A549 (cell line): ENCODE data around the gene APBB2. TPM values are rescaled to one million over a fixed set of nuclear protein-coding genes. Genes with fewer than 3 reads are reported as not detected.

Source experiments
- ATAC-seq, 2 experiments: fragments of 200-7000 bp in 1 of 2; fragments of >200 bp in 1 of 2; cut with Nextera tagmentation in 1 of 2; cut with Tn5 transposase in 1 of 2; 3 replicates each; pipeline versions ENCODE4 v1.8.0 to v1.9.1; 2018 to 2020; ENCODE audit warnings: mild to moderate bottlenecking in 1 of 2, moderate library complexity in 1 of 2
- CTCF ChIA-PET: fragments of 300-600 bp; sonication (Branson Sonifier 250); formaldehyde crosslinking; extraction: SDS; loops from one replicate; lab custom pipeline; 2021; ENCODE audit warnings: antibody characterized with exemption, inconsistent platforms; lab: Yijun Ruan, JAX
- POLR2A ChIA-PET: fragments of 350-600 bp; formaldehyde crosslinking; extraction: SDS; loops from one replicate; lab custom pipeline; 2021; ENCODE audit warnings: antibody characterized with exemption, inconsistent platforms; lab: Yijun Ruan, JAX
- DNase-seq, 2 experiments: peaks; one replicate each; pipeline versions ENCODE4 v3.0.0 to v3.0.0-alpha.2; 2011 to 2016; ENCODE audit warnings: low read depth in 1 of 2, low spot score in 1 of 2
- FAIRE-seq: peaks from 2 replicates; lab custom pipeline; 2011; peaks lifted over from hg19 to GRCh38; lab: Jason Lieb, UNC
- H3K27ac ChIP-seq, 2 experiments: fragments of >200 bp; sonication (Bioruptor Twin); formaldehyde crosslinking; 3 replicates each; pipeline ENCODE4 v1.5.1; 2016 to 2017
- H3K4me1 ChIP-seq: fragments of >200 bp; sonication (Bioruptor Twin); formaldehyde crosslinking; 3 replicates; pipeline ENCODE4 v1.6.1; 2016
- H3K4me2 ChIP-seq: fragments of >200 bp; sonication (Bioruptor Twin); formaldehyde crosslinking; 3 replicates; pipeline ENCODE4 v1.6.1; 2016
- H3K4me3 ChIP-seq: fragments of >200 bp; sonication (Bioruptor Twin); formaldehyde crosslinking; 3 replicates; pipeline ENCODE4 v1.5.1; 2016
- H3K9me3 ChIP-seq: fragments of >200 bp; sonication (Bioruptor Twin); formaldehyde crosslinking; 3 replicates; pipeline ENCODE4 v1.6.1; 2016
- CBX2 ChIP-seq: fragments of 200-600 bp; sonication (generic); IDR thresholded peaks from 2 replicates; pipeline ENCODE4 v1.6.1; 2016; ENCODE audit warnings: low read depth, mild to moderate bottlenecking, borderline replicate concordance
- CBX8 ChIP-seq: fragments of 200-600 bp; sonication (generic); IDR thresholded peaks from 2 replicates; pipeline ENCODE4 v1.6.1; 2016
- CHD2 ChIP-seq: fragments of 150-350 bp; IDR thresholded peaks from 2 replicates; pipeline ENCODE4 v1.6.1; 2014; ENCODE audit warnings: low read length; ENCODE audit not compliant: partially characterized antibody
- EHF ChIP-seq: fragments of 250-450 bp; sonication (Bioruptor Pico); IDR thresholded peaks from 2 replicates; pipeline ENCODE4 v1.5.0; 2020; ENCODE audit warnings: mild to moderate bottlenecking
- EHMT2 ChIP-seq: fragments of 200-600 bp; sonication (generic); IDR thresholded peaks from 2 replicates; pipeline ENCODE4 v1.6.1; 2016; ENCODE audit warnings: antibody characterized with exemption, low read depth, mild to moderate bottlenecking, moderate library complexity
- FOSB ChIP-seq: fragments of 250-450 bp; sonication (Bioruptor Pico); IDR thresholded peaks from 2 replicates; pipeline ENCODE4 v1.5.0; 2020; ENCODE audit warnings: mild to moderate bottlenecking, moderate library complexity
- FOXS1 ChIP-seq: fragments of 250-450 bp; sonication (Bioruptor Pico); IDR thresholded peaks from 2 replicates; pipeline ENCODE4 v1.5.0; 2020; ENCODE audit warnings: mild to moderate bottlenecking, moderate library complexity
- HEYL ChIP-seq: fragments of 250-450 bp; sonication (Bioruptor Pico); IDR thresholded peaks from 2 replicates; pipeline ENCODE4 v1.8.0; 2021; ENCODE audit warnings: mild to moderate bottlenecking, moderate library complexity
- JUN ChIP-seq, 2 experiments: fragments of >200 bp; sonication (Bioruptor Twin); formaldehyde crosslinking; IDR thresholded peaks; 2 replicates in 1 of 2; 3 replicates in 1 of 2; pipeline ENCODE4 v1.6.1; 2016 to 2017
- KDM1A ChIP-seq: fragments of 200-600 bp; sonication (generic); IDR thresholded peaks from 2 replicates; pipeline ENCODE4 v1.6.1; 2016; ENCODE audit warnings: low read depth, mild to moderate bottlenecking
- KDM5A ChIP-seq: fragments of 200-600 bp; sonication (generic); IDR thresholded peaks from 2 replicates; pipeline ENCODE4 v1.6.1; 2016; ENCODE audit warnings: antibody characterized with exemption, mild to moderate bottlenecking
- MAFK ChIP-seq: fragments of 450-650 bp; IDR thresholded peaks from 2 replicates; pipeline ENCODE4 v1.6.1; 2014; ENCODE audit not compliant: partially characterized antibody
- NFE2L2 ChIP-seq: fragments of 150-350 bp; conservative IDR thresholded peaks from 2 replicates; pipeline ENCODE4 v1.6.1; 2014; ENCODE audit warnings: low read length
- NPAS2 ChIP-seq: fragments of 250-450 bp; sonication (Bioruptor Pico); IDR thresholded peaks from 2 replicates; pipeline ENCODE4 v1.8.0; 2022; ENCODE audit warnings: mild to moderate bottlenecking, moderate library complexity, borderline replicate concordance
- NR3C1 ChIP-seq: fragments of >200 bp; sonication (Bioruptor Twin); formaldehyde crosslinking; IDR thresholded peaks from 3 replicates; pipeline ENCODE4 v1.6.1; 2017
- PHF8 ChIP-seq: fragments of 200-600 bp; sonication (generic); IDR thresholded peaks from 2 replicates; pipeline ENCODE4 v1.6.1; 2016; ENCODE audit warnings: low read depth, mild to moderate bottlenecking, antibody characterized with exemption, moderate library complexity, borderline replicate concordance
- RARB ChIP-seq: fragments of 250-450 bp; sonication (Bioruptor Pico); IDR thresholded peaks from 2 replicates; pipeline ENCODE4 v1.8.0; 2021; ENCODE audit warnings: mild to moderate bottlenecking, moderate library complexity
- RCOR1 ChIP-seq: fragments of 150-350 bp; IDR thresholded peaks from 2 replicates; pipeline ENCODE4 v1.6.1; 2014; ENCODE audit warnings: antibody characterized with exemption, low read length, low read depth
- RFX5 ChIP-seq: fragments of 450-650 bp; IDR thresholded peaks from 2 replicates; pipeline ENCODE4 v1.7.1; 2014; ENCODE audit warnings: antibody characterized with exemption, mild to moderate bottlenecking, moderate library complexity
- SMC3 ChIP-seq: fragments of >200 bp; sonication (Bioruptor Twin); formaldehyde crosslinking; IDR thresholded peaks from 3 replicates; pipeline ENCODE4 v1.6.1; 2018; ENCODE audit warnings: inconsistent platforms
- SREBF2 ChIP-seq: fragments of 450-650 bp; IDR thresholded peaks from 2 replicates; pipeline ENCODE4 v1.6.1; 2014; ENCODE audit warnings: mild to moderate bottlenecking, moderate library complexity
- TFCP2L1 ChIP-seq: fragments of 250-450 bp; sonication (Bioruptor Pico); IDR thresholded peaks from 2 replicates; pipeline ENCODE4 v1.5.0; 2021; ENCODE audit warnings: mild to moderate bottlenecking
- ZFP36 ChIP-seq: fragments of 450-650 bp; IDR thresholded peaks from 2 replicates; pipeline ENCODE4 v1.6.1; 2014; ENCODE audit warnings: borderline replicate concordance; ENCODE audit not compliant: partially characterized antibody
- ZNF302 ChIP-seq: fragments of 250-450 bp; sonication (Bioruptor Pico); IDR thresholded peaks from 2 replicates; pipeline ENCODE4 v1.9.0; 2021; ENCODE audit warnings: inconsistent platforms, mild to moderate bottlenecking, moderate library complexity
- WGBS: methylation state at CpG from one replicate; pipeline ENCODE4 v1.1.6; 2017; ENCODE audit errors: missing lambda C conversion rate; 5-methylcytosine and 5-hydroxymethylcytosine counted together
- polyA plus RNA-seq, 4 experiments: library from polyadenylated mRNA; depleted of rRNA in 3 of 4; stranded (reverse); fragments of >200 nt; fragmentation: RNase III in 1 of 4; extraction: RNeasy Plus Mini Kit Qiagen cat#74134 plus additional on column Dnase treatment in 1 of 4; gene quantifications; 2 replicates in 3 of 4; 3 replicates in 1 of 4; pipeline ENCODE4 v1.2.3, GENCODE V29; 2011 to 2017
- TF ChIP-seq, protein P1 (sequence below): fragments of 450-650 bp; IDR thresholded peaks from 2 replicates; pipeline ENCODE4 v1.6.1; 2014; ENCODE audit warnings: antibody characterized with exemption
- TF ChIP-seq, protein P2 (sequence below): IDR thresholded peaks from 2 replicates; pipeline ENCODE4 v1.6.1; 2012; ENCODE audit warnings: low read depth, borderline replicate concordance
- TF ChIP-seq, protein P3 (sequence below): fragments of >200 bp; sonication (Bioruptor Twin); formaldehyde crosslinking; IDR thresholded peaks from 3 replicates; pipeline ENCODE4 v1.6.1; 2016
- TF ChIP-seq, protein P4 (sequence below): fragments of >200 bp; sonication (Bioruptor Twin); formaldehyde crosslinking; IDR thresholded peaks from 2 replicates; pipeline ENCODE4 v1.6.1; 2016
- TF ChIP-seq, protein P5 (sequence below): fragments of >200 bp; sonication (Bioruptor Twin); formaldehyde crosslinking; IDR thresholded peaks from 3 replicates; pipeline ENCODE4 v1.5.1; 2016

APBB2 gene
- polyA plus RNA-seq, 2 of the 4 experiments (the other 2 are of a cell fraction) = 8.3 to 31.9 TPM

DNA sequence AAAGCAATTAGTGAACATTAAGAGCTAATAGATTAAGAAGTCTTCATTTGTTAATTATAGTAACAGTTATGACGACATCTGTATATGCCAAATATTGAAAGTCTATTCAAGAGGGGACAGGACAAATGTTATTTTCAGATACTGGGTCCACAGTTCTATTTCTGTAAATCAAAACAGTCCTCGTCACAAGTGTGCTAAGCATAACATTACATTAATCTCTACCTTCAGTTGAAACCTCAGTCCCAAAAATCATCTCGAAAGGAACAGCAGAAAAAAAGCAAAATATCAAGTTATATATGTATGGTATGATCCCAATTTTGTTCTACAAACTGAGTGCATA is 70.3 kb downstream of the APBB2 start:
- no peak for FAIRE-seq
- CTCF ChIA-PET = interaction anchor here (1.5 to 1.9 kb wide), 2 partner anchors 10 to 164 kb away, joined by 3 to 4 read pairs; no protein-coding TSS in a partner anchor
- H3K4me3 ChIP-seq = no peak overlapping the region
- POLR2A ChIA-PET = no interaction called here
- no peaks in the 10 kb centered on the region for H3K9me3 ChIP-seq
- WGBS = 89% methylated on average over 3 of the region's 3 CpGs
- H3K4me1 ChIP-seq = peaks cover 44% of the 10 kb centered on the region
- no peak for DNase-seq
- peak overlapping the region; percentile 13; the same call in 2 of the 3 replicates for H3K4me2 ChIP-seq
- H3K27ac ChIP-seq = peak overlapping the region; percentile 42 to 67; a peak in 3 of 6 replicates
- TF ChIP-seq RFX5 (no peak), RARB (CRISPR knock-in tag) (no peak), NFE2L2 (no peak), NR3C1 (no peak), CBX8 (no peak), KDM5A (no peak), SMC3 (no peak), ZNF302 (no peak), CHD2 (no peak), TFCP2L1 (CRISPR knock-in tag) (no peak), EHMT2 (no peak), ZFP36 (no peak), NPAS2 (CRISPR knock-in tag) (no peak), EHF (CRISPR knock-in tag) (no peak), HEYL (CRISPR knock-in tag) (no peak)
- TF ChIP-seq, protein P1, sequence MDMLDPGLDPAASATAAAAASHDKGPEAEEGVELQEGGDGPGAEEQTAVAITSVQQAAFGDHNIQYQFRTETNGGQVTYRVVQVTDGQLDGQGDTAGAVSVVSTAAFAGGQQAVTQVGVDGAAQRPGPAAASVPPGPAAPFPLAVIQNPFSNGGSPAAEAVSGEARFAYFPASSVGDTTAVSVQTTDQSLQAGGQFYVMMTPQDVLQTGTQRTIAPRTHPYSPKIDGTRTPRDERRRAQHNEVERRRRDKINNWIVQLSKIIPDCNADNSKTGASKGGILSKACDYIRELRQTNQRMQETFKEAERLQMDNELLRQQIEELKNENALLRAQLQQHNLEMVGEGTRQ = no peak
- TF ChIP-seq, protein P2, sequence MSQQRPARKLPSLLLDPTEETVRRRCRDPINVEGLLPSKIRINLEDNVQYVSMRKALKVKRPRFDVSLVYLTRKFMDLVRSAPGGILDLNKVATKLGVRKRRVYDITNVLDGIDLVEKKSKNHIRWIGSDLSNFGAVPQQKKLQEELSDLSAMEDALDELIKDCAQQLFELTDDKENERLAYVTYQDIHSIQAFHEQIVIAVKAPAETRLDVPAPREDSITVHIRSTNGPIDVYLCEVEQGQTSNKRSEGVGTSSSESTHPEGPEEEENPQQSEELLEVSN = no peak
- TF ChIP-seq, all 56 proteins: peak for 0
- ATAC-seq = no peak

DNA sequence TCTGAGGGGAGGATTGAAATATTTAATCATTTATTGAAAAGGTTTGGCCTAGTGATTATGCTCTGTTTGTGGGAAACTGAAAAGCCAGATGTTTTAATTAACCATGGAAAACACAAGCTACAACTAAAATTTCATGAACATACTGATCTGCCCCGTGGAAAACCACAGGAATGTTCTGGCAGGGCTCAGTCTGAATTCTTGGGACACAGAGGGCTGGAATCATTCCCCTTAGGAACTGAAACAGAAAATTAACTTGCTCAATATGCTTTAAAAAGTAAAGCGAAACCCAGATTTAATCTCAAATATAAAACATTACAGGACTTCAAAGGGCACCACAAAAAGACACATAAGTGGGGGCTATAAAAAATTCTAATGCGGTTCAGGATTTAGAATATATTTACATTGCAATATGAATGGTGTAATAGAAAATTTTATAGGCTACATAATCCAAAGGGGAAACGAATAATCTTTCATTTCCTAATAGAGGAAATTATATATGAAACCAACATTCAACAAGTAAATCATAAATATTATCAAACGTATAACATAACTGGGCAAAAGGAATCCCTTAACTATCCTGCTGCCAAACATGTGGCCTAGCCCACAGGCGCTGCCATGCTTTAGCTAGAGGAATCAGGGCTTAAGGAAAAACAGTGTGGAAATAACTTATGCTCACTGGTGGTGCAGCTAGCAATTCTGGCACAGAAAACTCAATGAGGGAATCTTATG is 70.9 kb downstream of the APBB2 start:
- DNase-seq (no peak), ATAC-seq (no peak), FAIRE-seq (no peak)
- peak overlapping the region; percentile 13 for H3K4me2 ChIP-seq
- WGBS = 74% methylated on average over 6 of the region's 6 CpGs
- TF ChIP-seq NPAS2 (CRISPR knock-in tag) = no peak
- no peak for TF ChIP-seq JUN (IDR thresholded peaks at IDR 0.05)
- TF ChIP-seq MAFK = no peak
- TF ChIP-seq PHF8 = no peak
- TF ChIP-seq, protein P3, sequence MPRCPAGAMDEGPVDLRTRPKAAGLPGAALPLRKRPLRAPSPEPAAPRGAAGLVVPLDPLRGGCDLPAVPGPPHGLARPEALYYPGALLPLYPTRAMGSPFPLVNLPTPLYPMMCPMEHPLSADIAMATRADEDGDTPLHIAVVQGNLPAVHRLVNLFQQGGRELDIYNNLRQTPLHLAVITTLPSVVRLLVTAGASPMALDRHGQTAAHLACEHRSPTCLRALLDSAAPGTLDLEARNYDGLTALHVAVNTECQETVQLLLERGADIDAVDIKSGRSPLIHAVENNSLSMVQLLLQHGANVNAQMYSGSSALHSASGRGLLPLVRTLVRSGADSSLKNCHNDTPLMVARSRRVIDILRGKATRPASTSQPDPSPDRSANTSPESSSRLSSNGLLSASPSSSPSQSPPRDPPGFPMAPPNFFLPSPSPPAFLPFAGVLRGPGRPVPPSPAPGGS = no peak
- no peak for TF ChIP-seq TFCP2L1 (CRISPR knock-in tag)
- TF ChIP-seq, protein P1 = no peak
- no peak for TF ChIP-seq SREBF2
- TF ChIP-seq, protein P4, sequence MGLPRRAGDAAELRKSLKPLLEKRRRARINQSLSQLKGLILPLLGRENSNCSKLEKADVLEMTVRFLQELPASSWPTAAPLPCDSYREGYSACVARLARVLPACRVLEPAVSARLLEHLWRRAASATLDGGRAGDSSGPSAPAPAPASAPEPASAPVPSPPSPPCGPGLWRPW = no peak
- TF ChIP-seq CBX2 = no peak
- no peak for TF ChIP-seq RCOR1
- TF ChIP-seq KDM1A = no peak
- TF ChIP-seq, protein P5, sequence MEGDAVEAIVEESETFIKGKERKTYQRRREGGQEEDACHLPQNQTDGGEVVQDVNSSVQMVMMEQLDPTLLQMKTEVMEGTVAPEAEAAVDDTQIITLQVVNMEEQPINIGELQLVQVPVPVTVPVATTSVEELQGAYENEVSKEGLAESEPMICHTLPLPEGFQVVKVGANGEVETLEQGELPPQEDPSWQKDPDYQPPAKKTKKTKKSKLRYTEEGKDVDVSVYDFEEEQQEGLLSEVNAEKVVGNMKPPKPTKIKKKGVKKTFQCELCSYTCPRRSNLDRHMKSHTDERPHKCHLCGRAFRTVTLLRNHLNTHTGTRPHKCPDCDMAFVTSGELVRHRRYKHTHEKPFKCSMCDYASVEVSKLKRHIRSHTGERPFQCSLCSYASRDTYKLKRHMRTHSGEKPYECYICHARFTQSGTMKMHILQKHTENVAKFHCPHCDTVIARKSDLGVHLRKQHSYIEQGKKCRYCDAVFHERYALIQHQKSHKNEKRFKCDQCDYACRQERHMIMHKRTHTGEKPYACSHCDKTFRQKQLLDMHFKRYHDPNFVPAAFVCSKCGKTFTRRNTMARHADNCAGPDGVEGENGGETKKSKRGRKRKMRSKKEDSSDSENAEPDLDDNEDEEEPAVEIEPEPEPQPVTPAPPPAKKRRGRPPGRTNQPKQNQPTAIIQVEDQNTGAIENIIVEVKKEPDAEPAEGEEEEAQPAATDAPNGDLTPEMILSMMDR = no peak
- TF ChIP-seq FOXS1 (CRISPR knock-in tag) = no peak
- no peak for TF ChIP-seq FOSB (CRISPR knock-in tag)
- no peak overlapping the region for H3K4me3 ChIP-seq
- peaks cover 44% of the 10 kb centered on the region for H3K4me1 ChIP-seq
- peak overlapping the region; percentile 43 to 73; a peak in 4 of 6 replicates for H3K27ac ChIP-seq
- ChIA-PET POLR2A (no interaction called here), CTCF (interaction anchor here (1.5 to 1.9 kb wide), 2 partner anchors 10 to 164 kb away, joined by 3 to 4 read pairs; no protein-coding TSS in a partner anchor)
- no peaks in the 10 kb centered on the region for H3K9me3 ChIP-seq
